ENCODE data around the gene PAXX. TPM values are rescaled to one million over a fixed set of nuclear protein-coding genes. Genes with fewer than 3 reads are reported as not detected.

The PAXX gene, protein sequence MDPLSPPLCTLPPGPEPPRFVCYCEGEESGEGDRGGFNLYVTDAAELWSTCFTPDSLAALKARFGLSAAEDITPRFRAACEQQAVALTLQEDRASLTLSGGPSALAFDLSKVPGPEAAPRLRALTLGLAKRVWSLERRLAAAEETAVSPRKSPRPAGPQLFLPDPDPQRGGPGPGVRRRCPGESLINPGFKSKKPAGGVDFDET
- total RNA-seq (94.6 and 130 TPM in 2 replicates), polyA plus RNA-seq (102 and 110 TPM in 2 replicates)

DNA sequence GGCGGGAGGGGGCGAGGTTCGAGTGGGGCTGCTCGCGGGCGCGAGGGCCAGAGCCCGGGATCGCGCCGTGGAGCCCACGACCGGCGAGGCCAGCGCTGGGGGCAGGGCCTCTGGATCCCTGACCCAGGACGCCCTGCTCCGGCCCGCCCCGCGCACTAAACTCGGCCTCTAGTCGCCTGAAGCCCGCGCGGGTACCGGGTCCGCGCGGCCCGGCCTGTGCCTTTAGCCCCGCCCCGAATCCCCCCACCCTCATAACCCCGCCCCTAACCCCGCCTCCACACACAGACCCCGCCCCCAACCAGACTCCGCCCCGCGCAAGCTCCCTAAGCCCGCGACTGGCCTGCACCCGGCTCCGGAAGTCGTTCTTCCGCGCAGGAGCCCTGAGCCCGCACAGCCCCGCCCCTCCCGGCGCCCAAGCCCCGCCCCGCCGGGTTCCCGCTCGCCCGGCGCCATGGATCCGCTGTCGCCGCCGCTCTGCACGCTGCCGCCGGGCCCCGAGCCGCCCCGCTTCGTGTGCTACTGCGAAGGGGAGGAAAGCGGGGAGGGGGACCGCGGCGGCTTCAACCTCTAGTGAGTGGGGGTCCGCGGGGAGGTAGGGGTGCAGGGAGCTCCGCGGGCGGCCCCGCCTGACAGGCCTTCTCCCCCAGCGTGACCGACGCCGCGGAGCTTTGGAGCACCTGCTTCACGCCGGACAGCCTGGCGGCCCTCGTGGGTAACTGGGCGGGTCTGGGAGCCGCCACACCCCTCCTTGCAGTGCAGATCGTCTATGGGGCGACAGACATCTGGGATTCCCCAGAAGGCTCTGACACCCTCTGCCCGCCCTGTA is at the start of gene PAXX:
TSS of gene PAXX (plus strand) at position 430 of the 826 bp plus-strand sequence. CDS start at position 452, 22 bp downstream.
- peaks cover 37% of the 10 kb centered on the region for H3K27me3 ChIP-seq
- no peak within 1 kb of the TSS for H3K27ac ChIP-seq
- DNase-seq (ENCODE audit: low read depth in 1 of 2, low spot score in 1 of 2) = peak; percentile 92 to 96
- TF ChIP-seq, protein P1, sequence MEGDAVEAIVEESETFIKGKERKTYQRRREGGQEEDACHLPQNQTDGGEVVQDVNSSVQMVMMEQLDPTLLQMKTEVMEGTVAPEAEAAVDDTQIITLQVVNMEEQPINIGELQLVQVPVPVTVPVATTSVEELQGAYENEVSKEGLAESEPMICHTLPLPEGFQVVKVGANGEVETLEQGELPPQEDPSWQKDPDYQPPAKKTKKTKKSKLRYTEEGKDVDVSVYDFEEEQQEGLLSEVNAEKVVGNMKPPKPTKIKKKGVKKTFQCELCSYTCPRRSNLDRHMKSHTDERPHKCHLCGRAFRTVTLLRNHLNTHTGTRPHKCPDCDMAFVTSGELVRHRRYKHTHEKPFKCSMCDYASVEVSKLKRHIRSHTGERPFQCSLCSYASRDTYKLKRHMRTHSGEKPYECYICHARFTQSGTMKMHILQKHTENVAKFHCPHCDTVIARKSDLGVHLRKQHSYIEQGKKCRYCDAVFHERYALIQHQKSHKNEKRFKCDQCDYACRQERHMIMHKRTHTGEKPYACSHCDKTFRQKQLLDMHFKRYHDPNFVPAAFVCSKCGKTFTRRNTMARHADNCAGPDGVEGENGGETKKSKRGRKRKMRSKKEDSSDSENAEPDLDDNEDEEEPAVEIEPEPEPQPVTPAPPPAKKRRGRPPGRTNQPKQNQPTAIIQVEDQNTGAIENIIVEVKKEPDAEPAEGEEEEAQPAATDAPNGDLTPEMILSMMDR (IDR thresholded peaks at IDR 0.05; ENCODE audit: low read depth, low read length) = no peak
- H3K36me3 ChIP-seq = no peaks in the 10 kb centered on the region
- H3K4me1 ChIP-seq (ENCODE audit: low read depth) = peaks cover 5% of the 10 kb centered on the region
- no peaks in the 10 kb centered on the region for H3K9me3 ChIP-seq (ENCODE audit: low read depth)
- peak within 1 kb of the TSS; percentile 58 for H3K4me3 ChIP-seq

DNA sequence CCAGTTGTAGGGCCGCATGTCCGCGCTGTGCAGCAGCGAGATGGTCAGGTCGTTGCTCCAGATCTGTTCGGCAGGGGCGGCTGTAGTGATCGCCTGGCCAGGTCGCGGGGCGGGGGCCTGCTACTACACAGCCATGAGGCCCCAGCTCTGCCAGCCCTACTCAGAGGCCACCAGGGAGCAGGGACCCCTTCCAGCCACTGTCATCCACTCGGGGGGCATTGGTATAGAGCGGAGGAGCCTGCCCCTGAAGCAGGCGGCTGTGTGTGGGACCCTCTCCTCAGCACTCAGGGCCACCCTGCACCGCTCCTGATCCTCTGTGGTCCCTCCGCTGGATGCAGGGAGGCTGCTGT is 49.4 kb upstream of the PAXX start:
- no peak for DNase-seq (ENCODE audit: low read depth in 1 of 2, low spot score in 1 of 2)
- Histone ChIP-seq H3K4me1 (ENCODE audit: low read depth) (no peaks in the 10 kb centered on the region), H3K4me3 (no peak overlapping the region), H3K27me3 (no peaks in the 10 kb centered on the region), H3K27ac (no peak overlapping the region), H3K9me3 (ENCODE audit: low read depth) (no peaks in the 10 kb centered on the region), H3K36me3 (peaks cover 26% of the 10 kb centered on the region)
- TF ChIP-seq, protein P1 (IDR thresholded peaks at IDR 0.05; ENCODE audit: low read depth, low read length) = no peak

DNA sequence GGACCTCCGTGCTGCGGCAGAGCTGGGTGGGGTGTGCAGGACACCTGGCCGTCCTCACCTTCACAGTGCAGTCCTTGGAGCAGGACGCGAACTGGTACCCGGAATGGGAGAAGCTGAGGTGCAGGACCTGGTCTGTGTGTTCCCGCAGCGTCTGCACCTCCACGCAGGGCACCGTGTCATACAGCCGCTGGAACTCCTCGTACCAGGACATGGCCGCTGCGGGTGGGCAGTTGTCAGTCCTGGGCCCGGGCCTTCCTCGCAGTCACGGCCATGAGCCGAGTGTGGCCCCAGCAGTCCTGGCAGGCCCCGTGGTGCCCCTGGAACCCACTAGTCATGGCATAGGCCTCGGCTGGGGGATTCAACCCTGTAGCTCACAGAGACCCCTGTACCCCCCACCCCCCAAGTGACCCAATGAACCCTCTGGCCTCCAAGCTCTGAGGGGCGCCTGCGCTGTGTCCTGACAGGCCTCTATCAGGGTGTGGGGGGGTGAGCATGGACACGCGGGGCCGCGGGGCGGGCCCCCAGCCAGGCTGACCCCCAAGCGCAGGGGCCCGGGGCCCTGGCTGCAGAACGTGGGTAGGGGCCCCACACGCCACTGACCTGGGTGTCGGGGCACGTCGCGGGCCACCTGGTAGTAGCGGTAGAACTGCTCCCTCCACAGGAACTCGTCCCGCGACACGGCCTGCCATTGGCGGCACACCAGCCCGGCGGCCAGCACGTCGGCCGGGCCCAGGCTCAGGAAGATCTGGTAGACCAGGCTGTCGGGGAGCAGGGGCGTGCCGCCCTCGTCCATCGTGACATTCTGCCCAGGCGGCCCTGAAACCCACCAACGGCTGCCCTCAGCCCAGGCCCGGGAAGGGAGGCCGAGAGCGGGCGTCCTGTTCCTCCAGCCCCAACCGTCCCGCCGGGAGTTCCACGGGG is 48.7 kb upstream of the PAXX start:
- H3K27ac ChIP-seq = peak overlapping the region; percentile 85

DNA sequence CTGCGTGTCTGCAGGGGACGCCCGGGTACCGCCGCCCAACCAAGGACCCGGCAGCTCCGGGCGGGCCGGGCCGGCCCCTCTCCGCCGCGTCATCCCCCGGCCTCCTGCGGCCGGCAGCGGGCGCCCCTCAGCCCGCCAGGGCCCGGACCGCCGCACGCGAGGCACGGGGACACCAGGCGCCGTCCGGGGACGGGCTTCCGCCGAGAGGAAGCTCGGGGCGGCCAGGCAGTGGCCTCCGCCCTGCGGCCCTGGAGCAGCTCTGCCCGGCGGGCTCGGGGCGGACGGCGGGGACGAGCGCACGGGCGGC is 48.1 kb upstream of the PAXX start:
- Histone ChIP-seq H3K4me3 (peak overlapping the region; percentile 77), H3K4me1 (ENCODE audit: low read depth) (peaks cover 5% of the 10 kb centered on the region), H3K9me3 (ENCODE audit: low read depth) (no peaks in the 10 kb centered on the region), H3K36me3 (peaks cover 26% of the 10 kb centered on the region), H3K27me3 (no peaks in the 10 kb centered on the region), H3K27ac (peak overlapping the region; percentile 85)
- TF ChIP-seq, protein P1 (IDR thresholded peaks at IDR 0.05; ENCODE audit: low read depth, low read length) = no peak
- DNase-seq (ENCODE audit: low read depth in 1 of 2, low spot score in 1 of 2) = peak; percentile 58 to 79

More for the DNA sequence above, 48.7 kb upstream of the PAXX start:
- Histone ChIP-seq H3K4me3 (peak overlapping the region; percentile 77), H3K36me3 (peaks cover 26% of the 10 kb centered on the region), H3K27me3 (no peaks in the 10 kb centered on the region), H3K9me3 (ENCODE audit: low read depth) (no peaks in the 10 kb centered on the region), H3K4me1 (ENCODE audit: low read depth) (peaks cover 2% of the 10 kb centered on the region)
- peak; percentile 35 to 57 for DNase-seq (ENCODE audit: low read depth in 1 of 2, low spot score in 1 of 2)
- TF ChIP-seq, protein P1 (IDR thresholded peaks at IDR 0.05; ENCODE audit: low read depth, low read length) = no peak

Measured in cardiac muscle cell (in vitro differentiated cells and primary cell).